ENCODE results near the gene PLCB1.

- TF ChIP-seq SIN3A (IDR thresholded peaks at IDR 0.05; ENCODE audit: borderline replicate concordance, insufficient read depth, low read length) (no peak), POLR2AphosphoS5 (IDR thresholded peaks at IDR 0.05; ENCODE audit: low read depth, low read length) (no peak), TAF1 (IDR thresholded peaks at IDR 0.05; ENCODE audit: borderline replicate concordance, insufficient read depth, low read length) (no peak)
- TF ChIP-seq, protein P1, sequence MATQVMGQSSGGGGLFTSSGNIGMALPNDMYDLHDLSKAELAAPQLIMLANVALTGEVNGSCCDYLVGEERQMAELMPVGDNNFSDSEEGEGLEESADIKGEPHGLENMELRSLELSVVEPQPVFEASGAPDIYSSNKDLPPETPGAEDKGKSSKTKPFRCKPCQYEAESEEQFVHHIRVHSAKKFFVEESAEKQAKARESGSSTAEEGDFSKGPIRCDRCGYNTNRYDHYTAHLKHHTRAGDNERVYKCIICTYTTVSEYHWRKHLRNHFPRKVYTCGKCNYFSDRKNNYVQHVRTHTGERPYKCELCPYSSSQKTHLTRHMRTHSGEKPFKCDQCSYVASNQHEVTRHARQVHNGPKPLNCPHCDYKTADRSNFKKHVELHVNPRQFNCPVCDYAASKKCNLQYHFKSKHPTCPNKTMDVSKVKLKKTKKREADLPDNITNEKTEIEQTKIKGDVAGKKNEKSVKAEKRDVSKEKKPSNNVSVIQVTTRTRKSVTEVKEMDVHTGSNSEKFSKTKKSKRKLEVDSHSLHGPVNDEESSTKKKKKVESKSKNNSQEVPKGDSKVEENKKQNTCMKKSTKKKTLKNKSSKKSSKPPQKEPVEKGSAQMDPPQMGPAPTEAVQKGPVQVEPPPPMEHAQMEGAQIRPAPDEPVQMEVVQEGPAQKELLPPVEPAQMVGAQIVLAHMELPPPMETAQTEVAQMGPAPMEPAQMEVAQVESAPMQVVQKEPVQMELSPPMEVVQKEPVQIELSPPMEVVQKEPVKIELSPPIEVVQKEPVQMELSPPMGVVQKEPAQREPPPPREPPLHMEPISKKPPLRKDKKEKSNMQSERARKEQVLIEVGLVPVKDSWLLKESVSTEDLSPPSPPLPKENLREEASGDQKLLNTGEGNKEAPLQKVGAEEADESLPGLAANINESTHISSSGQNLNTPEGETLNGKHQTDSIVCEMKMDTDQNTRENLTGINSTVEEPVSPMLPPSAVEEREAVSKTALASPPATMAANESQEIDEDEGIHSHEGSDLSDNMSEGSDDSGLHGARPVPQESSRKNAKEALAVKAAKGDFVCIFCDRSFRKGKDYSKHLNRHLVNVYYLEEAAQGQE (IDR thresholded peaks at IDR 0.05; ENCODE audit: insufficient read depth in 1 of 2, low read depth in 2 of 2, low read length in 2 of 2): no peak
Measured at GRCh38 chr20:8689337-8689736, 557.3 kb downstream of the PLCB1 start.
